GM19395 (cell line): ENCODE data around the gene TBPL2.
"Not testable (repeated sequence)": the region's sequence is repeated elsewhere in the genome, so short reads cannot be mapped to it uniquely, and the experiment has no call there.

ENCODE experiments used
- ATAC-seq: cut with Tn5 transposase; IDR thresholded peaks from one replicate; pipeline ENCODE4 v1.9.1; 2021; ENCODE audit warnings: mild to moderate bottlenecking, moderate library complexity; ENCODE audit not compliant: unreplicated experiment

TBPL2 gene

DNA sequence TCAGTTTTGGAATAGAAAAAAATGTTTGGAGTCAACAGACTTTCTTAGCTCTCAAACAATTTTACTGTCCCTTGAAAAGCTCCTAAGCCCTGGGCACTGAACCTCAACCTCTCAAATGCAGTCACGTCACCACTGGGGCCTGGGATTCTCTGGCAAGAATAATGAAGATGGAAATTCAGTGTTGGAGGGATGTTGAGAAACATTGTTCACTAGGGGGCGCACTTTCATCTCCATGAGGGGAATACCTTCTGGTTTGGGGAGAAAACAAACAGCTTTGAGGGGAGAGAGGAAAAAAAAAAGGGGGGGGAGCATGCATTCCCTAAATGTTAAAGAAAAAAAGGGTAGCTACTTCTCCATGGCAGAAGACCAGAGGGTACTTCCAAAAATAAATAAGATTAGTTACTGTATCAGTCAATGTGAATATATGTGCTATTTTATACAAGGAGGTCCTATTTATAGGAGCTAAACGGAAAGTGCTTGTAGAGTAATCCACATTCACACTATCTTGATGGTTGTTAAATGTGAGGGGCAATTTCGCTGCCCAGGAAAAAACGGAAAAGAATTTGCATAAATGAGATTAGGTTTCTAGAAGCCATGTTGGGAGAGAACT is 5.8 kb upstream of the TBPL2 start:
- no peak for ATAC-seq

DNA sequence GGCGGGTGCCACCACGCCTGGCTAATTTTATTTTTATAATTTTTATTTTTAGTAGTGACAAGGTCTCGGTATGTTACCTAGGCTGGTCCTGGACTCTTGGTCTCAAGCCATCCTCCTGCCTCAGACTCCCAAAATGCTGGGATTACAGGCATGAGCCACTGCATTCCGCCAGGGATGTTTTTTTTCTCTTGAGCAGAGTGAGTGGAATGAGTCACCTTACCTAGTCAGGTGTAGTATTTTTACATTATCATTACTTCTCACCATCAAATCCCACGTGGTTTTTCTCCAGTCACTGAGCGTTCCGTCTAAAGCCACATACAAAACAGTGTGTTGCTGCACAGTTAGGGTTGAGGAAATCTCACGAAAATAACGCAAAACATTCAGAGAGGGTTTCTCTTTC is 870 bp upstream of the TBPL2 start:
- no peak for ATAC-seq

DNA sequence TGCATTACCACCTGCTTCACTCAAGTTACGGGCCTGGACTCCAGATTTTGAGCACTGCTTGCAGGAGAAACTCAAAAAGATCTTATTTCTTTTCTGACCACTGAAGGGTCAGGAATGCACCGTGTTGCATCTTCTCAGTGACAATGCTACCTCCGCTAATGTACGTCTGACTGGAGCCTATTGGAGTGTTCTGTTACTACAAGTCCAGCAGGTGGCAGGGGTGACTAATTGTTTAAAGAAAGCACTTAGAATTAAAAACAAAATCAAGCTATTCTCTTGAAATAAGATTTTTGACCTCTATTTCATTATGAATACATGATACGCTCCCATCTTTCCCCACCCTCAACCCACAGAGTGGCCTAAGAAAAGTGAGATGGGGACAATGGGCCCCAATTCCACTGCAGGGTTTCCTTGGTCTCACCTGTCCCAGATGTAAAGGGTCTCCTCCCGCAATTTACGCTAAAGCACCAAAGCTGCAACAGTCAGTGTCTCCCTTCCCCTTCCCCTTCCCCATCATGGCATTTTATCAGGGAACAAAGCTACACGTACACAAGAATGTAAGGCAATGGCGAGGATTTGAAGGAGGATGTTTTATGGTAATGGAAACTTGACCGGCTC is 2.2 kb downstream of the TBPL2 start:
- ATAC-seq, result no peak

DNA sequence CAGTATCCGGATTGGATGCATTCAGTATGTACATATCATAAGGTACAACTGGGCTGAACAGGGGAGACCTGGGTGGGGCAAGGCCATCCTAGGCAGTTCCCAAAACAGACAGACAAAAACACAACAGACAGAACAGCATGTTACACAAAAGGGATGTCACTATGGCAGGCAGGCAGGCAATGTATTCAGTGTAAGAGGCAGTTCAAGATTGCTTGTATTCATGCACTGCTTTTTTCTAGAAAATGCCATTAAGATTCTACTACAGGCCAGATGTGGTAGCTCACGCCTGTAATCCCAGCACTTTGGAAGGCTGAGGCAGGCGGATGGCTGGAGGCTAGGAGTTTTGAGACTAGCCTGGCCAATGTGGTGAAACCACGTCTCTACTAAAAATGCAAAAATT is 3.5 kb downstream of the TBPL2 start:
- ATAC-seq, result no peak

DNA sequence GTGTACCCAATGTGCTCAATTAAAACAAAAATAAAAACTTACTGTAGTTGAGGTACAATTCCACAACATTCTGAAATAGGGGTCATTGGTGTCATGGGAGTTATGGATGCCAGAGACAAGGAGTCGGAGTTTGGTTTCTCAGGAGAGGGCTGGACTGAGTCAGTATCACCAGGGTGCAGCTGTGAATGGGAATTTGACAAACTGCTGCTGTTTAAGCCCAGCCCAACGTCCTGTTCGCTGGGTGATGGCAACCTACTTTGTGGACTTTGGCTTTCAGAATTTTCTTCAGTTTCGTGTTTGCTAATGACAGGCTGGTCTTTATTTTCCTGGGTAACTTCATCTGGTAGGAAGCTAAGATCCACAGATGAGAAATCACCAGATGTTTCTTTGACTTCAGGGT is 3.9 kb downstream of the TBPL2 start:
- ATAC-seq, result no peak

DNA sequence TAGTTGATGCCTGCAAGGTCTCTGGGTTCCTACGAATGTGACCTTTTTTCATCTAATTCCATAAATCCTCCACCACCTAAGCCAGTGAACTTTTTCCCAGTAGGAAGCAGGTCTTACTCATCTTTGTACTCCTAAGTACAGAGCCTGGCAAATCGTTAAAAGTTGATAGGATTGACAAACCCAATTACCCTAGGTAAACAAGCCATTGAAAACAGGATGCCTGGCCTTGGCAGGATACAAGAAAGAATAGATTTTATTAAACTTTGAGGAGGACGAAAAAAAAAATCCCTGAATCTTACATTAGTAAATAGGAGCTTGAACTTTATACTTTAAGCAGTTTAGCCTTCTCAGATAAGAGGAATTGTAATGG is 5.6 kb downstream of the TBPL2 start:
- ATAC-seq, result no peak

DNA sequence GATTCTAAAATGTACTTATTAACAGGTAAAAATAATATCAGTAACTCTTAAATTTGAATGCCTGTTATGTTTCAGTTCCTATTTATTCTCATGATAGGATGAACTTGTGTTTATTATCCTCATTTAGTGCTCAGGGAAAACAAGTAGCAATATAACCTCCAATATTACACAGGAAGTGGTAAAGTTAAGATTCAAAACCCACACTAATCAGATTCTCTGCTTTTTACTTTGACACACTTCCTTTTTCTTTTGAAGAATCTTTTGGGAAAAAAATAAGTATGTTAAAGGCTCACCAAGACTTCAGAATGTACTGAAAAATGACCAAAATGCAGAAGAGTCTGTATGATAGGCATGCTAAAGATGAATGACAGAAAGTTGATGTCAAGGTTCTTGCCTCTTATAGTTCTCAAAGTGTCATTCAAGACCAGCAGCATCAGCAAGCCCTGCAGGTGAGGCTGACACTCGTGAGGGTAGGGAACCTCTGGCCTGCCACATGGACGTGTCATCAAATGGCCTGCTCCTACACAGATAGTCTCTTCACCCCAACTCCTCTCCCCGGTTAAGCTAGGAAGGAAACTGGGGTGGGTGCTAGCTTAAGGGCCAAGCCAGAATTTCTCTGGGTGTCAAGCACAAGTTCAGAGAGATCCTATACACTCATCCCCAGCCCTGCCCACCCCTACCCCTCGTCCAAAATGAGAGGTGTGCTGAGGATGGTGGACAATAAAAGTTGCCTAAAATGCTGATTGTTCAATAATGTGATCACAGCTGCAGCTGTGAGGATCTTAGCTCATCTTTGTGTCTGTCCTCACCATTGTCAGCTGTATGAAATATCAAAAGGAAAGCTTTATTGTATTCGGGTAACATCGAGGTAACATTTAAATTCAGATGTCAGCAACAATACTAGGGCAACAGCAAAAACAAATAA is 6.3 kb downstream of the TBPL2 start:
- no peak for ATAC-seq

DNA sequence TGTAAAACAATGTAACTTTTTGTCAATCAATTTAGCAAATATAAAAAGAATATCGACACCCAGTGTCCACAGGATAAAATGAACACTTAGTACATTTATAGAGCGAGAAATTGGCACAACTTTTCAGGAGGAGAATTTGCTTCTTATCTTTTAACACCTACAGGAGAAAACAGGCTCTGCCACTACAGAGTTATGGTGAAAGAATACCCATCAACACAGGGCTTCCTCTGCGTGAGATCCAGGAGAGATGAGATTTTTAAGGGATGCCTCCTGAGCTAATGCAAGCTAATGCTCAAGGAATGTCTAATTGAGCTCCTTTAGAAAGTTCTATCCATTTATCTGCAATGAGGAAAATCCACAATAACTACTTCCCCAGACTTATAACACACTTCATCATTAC is 7.8 kb downstream of the TBPL2 start:
- no peak for ATAC-seq

DNA sequence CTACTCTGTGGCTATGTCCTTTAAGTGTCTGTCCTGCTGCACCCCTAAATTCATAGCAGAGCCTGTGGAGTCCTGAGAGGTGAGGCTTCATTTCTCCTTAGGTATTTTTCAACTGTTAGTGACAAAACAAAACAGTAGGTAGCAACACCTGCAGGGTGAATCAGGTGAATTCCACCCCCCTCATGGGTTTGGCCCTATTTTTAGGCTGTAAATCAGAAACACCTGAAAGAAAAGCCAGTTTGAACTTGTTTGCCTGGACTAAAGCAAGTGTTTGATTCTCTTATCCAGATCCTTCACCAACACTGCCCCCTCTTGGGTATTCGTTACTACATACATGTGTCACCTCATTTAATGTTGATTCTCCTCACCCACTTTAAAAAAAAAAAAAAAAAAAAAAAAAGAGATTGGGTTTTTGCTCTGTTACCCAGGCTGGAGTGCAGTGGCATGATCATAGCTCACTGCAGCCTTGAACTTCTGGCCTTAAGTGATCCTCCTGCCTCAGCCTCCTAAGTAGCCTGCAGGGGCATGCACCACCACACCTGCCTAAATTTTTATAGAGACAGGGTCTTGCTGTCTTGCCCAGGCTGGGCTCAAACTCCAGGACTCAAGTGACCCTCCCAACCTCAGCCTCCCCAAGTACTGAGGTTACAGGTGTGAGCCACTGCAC is 10.3 kb downstream of the TBPL2 start:
- ATAC-seq, result no peak

DNA sequence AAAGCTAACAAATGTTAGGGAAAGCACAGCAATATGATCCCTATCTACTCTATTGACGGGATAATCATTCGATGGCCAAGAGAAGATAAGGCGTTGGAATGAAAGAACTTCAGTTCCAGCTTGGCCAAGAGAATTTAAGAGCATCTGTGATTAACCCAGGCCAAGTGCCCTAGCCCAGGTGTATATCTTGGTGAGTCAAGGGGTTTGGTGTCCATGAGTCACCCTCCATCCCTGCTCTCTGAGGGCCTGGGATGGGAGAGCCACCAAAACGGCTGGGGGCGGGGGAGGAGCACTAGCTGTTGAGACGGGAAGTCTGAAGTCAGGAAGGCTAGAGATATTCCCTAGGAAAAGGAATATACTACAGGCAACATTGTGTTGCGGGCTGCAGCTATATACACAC is 13.0 kb downstream of the TBPL2 start:
- ATAC-seq, result no peak

DNA sequence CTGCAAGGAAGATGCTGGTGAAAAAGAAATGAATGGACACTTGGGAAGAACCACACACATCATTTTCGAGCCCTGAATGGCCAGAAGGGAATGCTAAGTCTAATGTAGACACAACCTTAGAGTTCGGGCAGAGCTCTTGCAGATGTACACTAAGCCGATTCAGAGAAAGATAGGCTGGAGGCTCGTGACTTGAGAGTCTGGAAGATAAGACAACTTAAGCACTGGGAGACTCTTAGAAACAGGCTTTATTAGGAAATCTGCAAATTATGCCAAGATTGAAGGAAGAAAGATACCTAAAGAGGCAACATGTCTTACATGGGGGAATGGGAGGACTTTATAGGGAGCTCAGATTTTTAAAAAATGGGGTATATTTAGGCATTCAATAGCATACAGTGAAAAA is 13.5 kb downstream of the TBPL2 start:
- ATAC-seq, result no peak

DNA sequence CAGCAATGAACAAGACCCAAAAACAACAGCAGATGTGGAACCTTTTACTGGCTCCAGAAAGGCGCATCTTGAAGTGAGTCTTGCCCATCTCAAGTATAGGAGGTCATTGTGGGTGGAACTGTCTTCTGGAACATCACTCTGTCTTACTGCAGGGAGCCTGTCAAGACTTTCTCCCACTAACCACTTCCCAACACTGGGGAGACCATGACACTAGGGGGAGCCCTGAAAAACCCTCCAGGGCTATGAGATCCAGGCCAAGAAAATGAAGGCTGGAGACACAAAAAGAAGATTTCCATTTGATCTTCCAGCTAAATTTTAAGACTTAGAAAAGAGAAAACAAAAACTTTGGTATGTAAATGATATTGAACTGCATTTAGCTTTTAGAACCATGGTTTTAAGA is 15.3 kb downstream of the TBPL2 start:
- no peak for ATAC-seq

DNA sequence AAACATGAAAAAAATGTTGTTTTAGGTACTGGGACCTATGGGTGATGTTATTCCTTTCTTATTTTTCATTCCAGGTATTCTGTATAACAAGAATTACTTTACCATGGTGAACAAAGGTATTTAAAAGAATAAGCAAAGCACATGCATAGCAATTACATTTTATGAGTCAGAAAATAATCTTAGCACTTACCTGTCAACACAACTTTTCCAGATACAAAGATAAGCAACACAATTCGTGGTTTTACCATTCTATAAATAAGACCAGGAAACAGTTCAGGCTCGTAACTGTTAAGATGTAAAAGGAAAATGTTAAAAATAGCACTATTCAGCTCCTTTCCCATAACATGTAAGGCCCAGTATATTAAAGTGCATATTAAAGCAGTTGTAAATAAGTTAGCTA is 16.4 kb downstream of the TBPL2 start:
- no peak for ATAC-seq

DNA sequence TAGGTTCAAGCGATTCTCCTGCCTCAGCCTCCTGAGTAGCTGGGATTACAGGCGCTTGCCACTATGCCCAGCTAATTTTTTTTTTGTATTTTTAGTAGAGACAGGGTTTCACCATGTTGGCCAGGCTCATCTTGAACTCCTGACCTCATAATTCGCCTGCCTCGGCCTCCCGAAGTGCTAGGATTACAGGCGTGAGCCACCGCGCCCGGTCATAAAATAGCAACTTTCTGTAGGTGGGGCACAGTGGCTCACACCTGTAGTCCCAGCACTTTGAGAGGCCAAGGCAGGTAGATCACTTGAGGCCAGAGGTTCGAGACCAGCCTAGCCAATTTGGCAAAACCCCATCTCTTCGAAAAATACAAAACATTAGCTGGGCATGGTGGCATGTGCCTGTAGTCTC is 18.1 kb downstream of the TBPL2 start:
- not testable (repeated sequence) for ATAC-seq

DNA sequence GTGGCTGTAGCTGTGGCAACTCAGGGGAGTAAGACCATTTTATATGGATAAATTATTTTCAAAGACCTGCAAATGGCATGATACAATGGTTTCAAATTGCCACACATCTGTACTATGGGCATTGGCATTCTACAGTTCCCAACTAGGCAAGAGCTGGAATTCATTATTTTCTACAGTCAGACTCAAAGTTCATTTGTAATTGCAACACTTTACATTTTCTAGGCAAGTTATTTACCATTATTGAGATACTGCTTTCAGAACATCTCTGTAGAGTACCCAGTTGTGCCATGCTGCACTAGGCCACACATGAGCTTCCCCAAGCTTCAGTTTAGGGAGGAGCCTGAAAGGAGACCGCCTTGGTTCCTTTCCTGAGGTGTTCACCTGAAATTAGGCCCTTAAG is 20.8 kb downstream of the TBPL2 start:
- ATAC-seq, result no peak

DNA sequence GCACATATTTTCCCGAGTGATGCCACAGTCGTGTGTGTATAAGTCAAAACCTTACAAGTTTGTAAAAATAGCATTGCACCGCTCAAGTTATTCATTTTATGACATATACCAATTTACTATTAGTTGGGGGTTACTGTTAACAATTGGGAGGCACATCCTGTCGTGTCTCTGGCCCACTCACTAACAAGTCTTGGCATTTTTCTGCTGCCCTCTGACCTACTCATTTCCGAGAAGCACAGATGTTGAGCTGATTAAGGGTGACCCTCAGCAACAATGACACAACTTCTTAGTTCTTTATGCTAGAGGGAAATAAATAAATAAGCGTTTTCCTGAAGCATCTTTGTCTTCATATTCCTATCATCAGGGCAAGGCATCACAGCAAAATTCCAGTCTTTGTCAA is 22.0 kb downstream of the TBPL2 start:
- ATAC-seq, result no peak

DNA sequence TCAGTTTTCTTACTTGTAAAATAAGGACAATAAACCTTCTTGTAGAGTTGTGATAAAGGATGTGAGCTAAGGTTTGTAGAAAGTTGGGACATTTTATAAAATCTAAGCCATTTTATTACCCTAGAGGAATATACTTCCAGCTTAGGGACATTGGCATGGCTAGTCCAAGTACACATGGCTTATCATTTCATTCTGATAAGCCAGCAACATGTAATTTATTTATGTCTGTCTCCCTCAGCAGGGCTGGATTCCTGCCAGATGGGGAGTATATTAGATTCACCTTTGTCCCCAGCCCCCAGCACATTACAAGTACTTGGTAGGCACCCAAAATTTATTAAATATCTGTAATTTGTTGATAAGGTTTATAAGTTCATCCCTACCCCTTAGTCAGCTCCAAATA is 22.5 kb downstream of the TBPL2 start:
- no peak for ATAC-seq

DNA sequence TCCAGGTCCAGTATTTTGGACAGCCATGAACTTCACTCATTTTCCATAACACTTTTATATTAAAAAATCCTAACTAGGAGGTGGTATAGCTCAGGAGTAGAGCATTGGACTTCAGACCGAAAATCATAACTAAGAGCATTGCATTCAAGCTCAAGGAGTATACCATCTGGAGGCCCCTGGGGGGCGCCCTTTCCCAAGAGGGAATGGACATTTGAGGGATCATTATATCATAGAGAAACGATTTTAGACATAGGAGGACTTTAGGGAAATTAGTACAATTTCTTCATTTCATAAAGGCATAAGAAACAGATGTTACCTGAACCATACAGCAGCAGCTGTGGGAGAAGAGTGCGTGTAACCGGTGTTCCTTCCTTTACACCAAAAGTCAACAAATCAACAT is 23.6 kb downstream of the TBPL2 start:
- ATAC-seq, result no peak

DNA sequence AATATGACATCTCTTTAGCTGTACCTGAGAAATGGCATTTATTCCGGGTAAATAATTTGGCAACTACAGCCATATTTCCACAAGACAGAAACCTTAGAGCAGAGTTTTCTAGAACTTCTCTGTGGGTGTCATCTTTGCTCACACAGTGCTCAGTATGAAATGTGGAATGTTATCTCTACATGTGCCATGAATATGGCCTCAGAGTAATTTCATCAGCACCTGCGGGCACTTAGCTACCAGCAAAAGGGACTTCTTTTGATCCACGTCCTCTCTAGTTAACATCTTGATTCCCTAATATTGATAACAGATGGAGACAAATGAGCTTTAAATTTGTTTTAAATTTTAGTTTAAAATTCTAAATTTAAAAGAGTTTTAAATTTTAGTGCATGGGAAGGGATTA is 25.9 kb downstream of the TBPL2 start:
- ATAC-seq, result no peak

DNA sequence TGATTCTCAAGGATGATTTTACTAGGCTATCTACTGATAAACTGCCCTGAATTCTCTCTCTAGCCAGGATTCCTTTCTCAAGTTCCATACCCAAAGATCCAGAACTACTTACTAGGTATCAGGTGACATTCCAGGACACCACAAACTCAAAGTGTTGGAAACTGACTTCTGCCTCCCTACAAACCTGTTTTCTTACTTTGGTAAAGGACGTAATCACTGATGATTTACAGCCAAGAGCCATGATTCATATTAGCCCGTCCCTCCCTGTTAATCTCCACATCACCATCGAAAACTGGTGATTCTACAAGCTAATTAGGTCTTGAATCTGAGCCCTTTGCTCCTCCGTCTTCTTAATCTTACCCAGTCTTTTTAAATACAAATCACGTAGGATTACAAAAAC is 27.7 kb downstream of the TBPL2 start:
- no peak for ATAC-seq
